PFSK-1 (cell line): ENCODE results near the gene GNG13.

Source experiments
- POLR2AphosphoS5 ChIP-seq: IDR thresholded peaks from 2 replicates; pipeline ENCODE4 v1.6.1; 2012; ENCODE audit warnings: low read depth, mild to moderate bottlenecking, control low read depth, low read length, moderate library complexity
- SIN3A ChIP-seq: IDR thresholded peaks from 2 replicates; pipeline ENCODE4 v1.6.1; 2012; ENCODE audit warnings: mild to moderate bottlenecking, low read length, moderate library complexity, borderline replicate concordance; ENCODE audit not compliant: insufficient read depth
- TAF1 ChIP-seq: IDR thresholded peaks from 2 replicates; pipeline ENCODE4 v1.6.1; 2012; ENCODE audit warnings: low read length, control low read depth, borderline replicate concordance; ENCODE audit not compliant: insufficient read depth
- TF ChIP-seq, protein P1 (sequence below), 2 experiments: IDR thresholded peaks; 2 replicates each; pipeline versions ENCODE4 v1.6.1 to v1.8.0; 2011 to 2012; ENCODE audit warnings: low read depth in 2 of 2, low read length in 2 of 2, control low read depth in 1 of 2, inconsistent platforms in 1 of 2, mild to moderate bottlenecking in 1 of 2, moderate library complexity in 1 of 2; ENCODE audit not compliant: insufficient read depth in 1 of 2

GRCh38 chr16:805474-805873 is 4.9 kb upstream of the GNG13 start:
- TF ChIP-seq TAF1 (no peak), SIN3A (no peak), POLR2AphosphoS5 (no peak)
- TF ChIP-seq, protein P1, sequence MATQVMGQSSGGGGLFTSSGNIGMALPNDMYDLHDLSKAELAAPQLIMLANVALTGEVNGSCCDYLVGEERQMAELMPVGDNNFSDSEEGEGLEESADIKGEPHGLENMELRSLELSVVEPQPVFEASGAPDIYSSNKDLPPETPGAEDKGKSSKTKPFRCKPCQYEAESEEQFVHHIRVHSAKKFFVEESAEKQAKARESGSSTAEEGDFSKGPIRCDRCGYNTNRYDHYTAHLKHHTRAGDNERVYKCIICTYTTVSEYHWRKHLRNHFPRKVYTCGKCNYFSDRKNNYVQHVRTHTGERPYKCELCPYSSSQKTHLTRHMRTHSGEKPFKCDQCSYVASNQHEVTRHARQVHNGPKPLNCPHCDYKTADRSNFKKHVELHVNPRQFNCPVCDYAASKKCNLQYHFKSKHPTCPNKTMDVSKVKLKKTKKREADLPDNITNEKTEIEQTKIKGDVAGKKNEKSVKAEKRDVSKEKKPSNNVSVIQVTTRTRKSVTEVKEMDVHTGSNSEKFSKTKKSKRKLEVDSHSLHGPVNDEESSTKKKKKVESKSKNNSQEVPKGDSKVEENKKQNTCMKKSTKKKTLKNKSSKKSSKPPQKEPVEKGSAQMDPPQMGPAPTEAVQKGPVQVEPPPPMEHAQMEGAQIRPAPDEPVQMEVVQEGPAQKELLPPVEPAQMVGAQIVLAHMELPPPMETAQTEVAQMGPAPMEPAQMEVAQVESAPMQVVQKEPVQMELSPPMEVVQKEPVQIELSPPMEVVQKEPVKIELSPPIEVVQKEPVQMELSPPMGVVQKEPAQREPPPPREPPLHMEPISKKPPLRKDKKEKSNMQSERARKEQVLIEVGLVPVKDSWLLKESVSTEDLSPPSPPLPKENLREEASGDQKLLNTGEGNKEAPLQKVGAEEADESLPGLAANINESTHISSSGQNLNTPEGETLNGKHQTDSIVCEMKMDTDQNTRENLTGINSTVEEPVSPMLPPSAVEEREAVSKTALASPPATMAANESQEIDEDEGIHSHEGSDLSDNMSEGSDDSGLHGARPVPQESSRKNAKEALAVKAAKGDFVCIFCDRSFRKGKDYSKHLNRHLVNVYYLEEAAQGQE (IDR thresholded peaks at IDR 0.05; ENCODE audit: insufficient read depth in 1 of 2, low read depth in 2 of 2, low read length in 2 of 2), result no peak
